Tibial nerve (tissue), 4 donors: ENCODE results near the gene APBA1.

Experiments
- EP300 ChIP-seq, 2 donors: sonication (generic); formaldehyde crosslinking; IDR thresholded peaks; one replicate each; pipeline ENCODE4 v1.6.1; 2017; ENCODE audit warnings: antibody characterized with exemption in 2 of 2, mild to moderate bottlenecking in 1 of 2
- POLR2A ChIP-seq, 2 donors: fragments of 450-650 bp; IDR thresholded peaks; one replicate each; pipeline ENCODE4 v1.6.1; 2017; ENCODE audit warnings: antibody characterized with exemption in 2 of 2, mild to moderate bottlenecking in 2 of 2, moderate library complexity in 2 of 2
- TF ChIP-seq, protein P1 (sequence below), 5 experiments: fragments of 200-600 bp in 3 of 5; fragments of 450-650 bp in 2 of 5; sonication (generic) in 3 of 5; IDR thresholded peaks; one replicate each; pipeline ENCODE4 v1.5.1; 2016 to 2019; ENCODE audit warnings: antibody characterized with exemption in 5 of 5, mild to moderate bottlenecking in 3 of 5, moderate library complexity in 2 of 5

DNA sequence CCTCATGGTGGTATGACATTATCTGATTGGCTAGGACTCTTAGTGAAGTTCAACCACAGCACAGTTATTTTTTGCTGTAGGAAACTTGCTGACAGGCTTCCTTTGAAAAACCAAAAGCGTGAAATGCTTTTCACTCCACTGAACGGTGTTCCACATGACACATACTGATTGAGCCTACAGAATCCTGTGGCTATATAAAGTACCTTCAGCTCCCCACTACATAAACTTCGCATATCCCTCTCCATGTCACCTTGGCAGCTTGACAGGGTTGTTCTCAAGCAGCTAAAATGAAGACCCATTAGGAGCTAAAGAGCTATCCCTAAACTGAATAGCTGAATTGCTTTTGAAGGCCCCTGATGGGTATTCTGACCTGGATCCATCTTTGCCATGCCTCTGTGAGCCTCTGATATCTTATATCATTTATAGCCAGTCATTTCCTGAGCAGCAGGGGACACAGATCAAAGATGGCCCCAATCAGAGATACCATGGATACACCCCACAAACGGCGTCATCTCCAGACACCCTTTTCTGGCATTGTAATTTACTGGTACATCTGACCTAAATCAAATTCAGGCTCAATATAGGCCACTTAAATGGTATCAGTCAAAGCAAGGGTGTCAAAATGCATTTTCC, 91.5 kb downstream of the APBA1 start:
- TF ChIP-seq POLR2A (IDR thresholded peaks at IDR 0.05) (no peak), EP300 (IDR thresholded peaks at IDR 0.05) (no peak)
- TF ChIP-seq, protein P1, sequence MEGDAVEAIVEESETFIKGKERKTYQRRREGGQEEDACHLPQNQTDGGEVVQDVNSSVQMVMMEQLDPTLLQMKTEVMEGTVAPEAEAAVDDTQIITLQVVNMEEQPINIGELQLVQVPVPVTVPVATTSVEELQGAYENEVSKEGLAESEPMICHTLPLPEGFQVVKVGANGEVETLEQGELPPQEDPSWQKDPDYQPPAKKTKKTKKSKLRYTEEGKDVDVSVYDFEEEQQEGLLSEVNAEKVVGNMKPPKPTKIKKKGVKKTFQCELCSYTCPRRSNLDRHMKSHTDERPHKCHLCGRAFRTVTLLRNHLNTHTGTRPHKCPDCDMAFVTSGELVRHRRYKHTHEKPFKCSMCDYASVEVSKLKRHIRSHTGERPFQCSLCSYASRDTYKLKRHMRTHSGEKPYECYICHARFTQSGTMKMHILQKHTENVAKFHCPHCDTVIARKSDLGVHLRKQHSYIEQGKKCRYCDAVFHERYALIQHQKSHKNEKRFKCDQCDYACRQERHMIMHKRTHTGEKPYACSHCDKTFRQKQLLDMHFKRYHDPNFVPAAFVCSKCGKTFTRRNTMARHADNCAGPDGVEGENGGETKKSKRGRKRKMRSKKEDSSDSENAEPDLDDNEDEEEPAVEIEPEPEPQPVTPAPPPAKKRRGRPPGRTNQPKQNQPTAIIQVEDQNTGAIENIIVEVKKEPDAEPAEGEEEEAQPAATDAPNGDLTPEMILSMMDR (IDR thresholded peaks at IDR 0.05), result no peak
